HG03159 (cell line): ENCODE data around the gene ARHGEF7.

Source experiments
- ATAC-seq: cut with Tn5 transposase; IDR thresholded peaks from one replicate; pipeline ENCODE4 v1.9.1; 2021; ENCODE audit warnings: mild to moderate bottlenecking, moderate library complexity; ENCODE audit not compliant: unreplicated experiment

The ARHGEF7 gene

GRCh38 chr13:111319998-111320911 lies 205.1 kb downstream of the ARHGEF7 start, which contains the start of gene TEX29:
TSS of gene TEX29 (plus strand) at chr13:111320642. CDS start at chr13:111320891, 249 bp downstream.
- ATAC-seq: no peak

- ATAC-seq: no peak
Observed at GRCh38 chr13:111322001-111322915, 207.1 kb downstream of the ARHGEF7 start.

- no peak for ATAC-seq
Observed at GRCh38 chr13:111322916-111323331, 207.8 kb downstream of the ARHGEF7 start.

- ATAC-seq: no peak
Observed at GRCh38 chr13:111323549-111323948, 208.4 kb downstream of the ARHGEF7 start.

GRCh38 chr13:111323950-111324651 lies 209.0 kb downstream of the ARHGEF7 start:
- no peak for ATAC-seq

- no peak for ATAC-seq
Observed at GRCh38 chr13:111324736-111325135, 209.6 kb downstream of the ARHGEF7 start.

GRCh38 chr13:111325146-111325890 lies 210.2 kb downstream of the ARHGEF7 start:
- no peak for ATAC-seq

- no peak for ATAC-seq
Observed at GRCh38 chr13:111325941-111326620, 211.0 kb downstream of the ARHGEF7 start.

GRCh38 chr13:111326621-111326965 lies 211.5 kb downstream of the ARHGEF7 start:
- no peak for ATAC-seq

- ATAC-seq: no peak
Observed at GRCh38 chr13:111326981-111327642, 212.0 kb downstream of the ARHGEF7 start.

GRCh38 chr13:111327730-111328573 lies 212.8 kb downstream of the ARHGEF7 start:
- ATAC-seq: no peak

- no peak for ATAC-seq
Observed at GRCh38 chr13:111328574-111329410, 213.7 kb downstream of the ARHGEF7 start.

GRCh38 chr13:111329641-111330040 lies 214.5 kb downstream of the ARHGEF7 start:
- no peak for ATAC-seq

- ATAC-seq: no peak
Observed at GRCh38 chr13:111330066-111330610, 215.0 kb downstream of the ARHGEF7 start.

GRCh38 chr13:111335298-111335697 lies 220.2 kb downstream of the ARHGEF7 start:
- no peak for ATAC-seq

GRCh38 chr13:111336666-111337065 lies 221.6 kb downstream of the ARHGEF7 start:
- no peak for ATAC-seq

- ATAC-seq: no peak
Observed at GRCh38 chr13:111337206-111337605, 222.1 kb downstream of the ARHGEF7 start.
